ENCODE results near the gene GPR21.

The GPR21 gene

GRCh38 chr9:123034881-123035510 is 1.5 kb downstream of the GPR21 start:
- no peak for DNase-seq

GRCh38 chr9:123035791-123036190 is 2.3 kb downstream of the GPR21 start:
- DNase-seq = no peak

GRCh38 chr9:123036893-123037545 is 3.6 kb downstream of the GPR21 start:
- no peak for DNase-seq

- no peak for DNase-seq
Observed at GRCh38 chr9:123039617-123040219, 6.3 kb downstream of the GPR21 start.

- no peak for DNase-seq
Observed at GRCh38 chr9:123040801-123041200, 7.3 kb downstream of the GPR21 start.

- DNase-seq = no peak
Observed at GRCh38 chr9:123041489-123041888, 8.0 kb downstream of the GPR21 start.

GRCh38 chr9:123043081-123043939 is 9.8 kb downstream of the GPR21 start:
- no peak for DNase-seq

GRCh38 chr9:123044586-123044985 is 11.1 kb downstream of the GPR21 start:
- no peak for DNase-seq

GRCh38 chr9:123046406-123047195 is 13.1 kb downstream of the GPR21 start:
- no peak for DNase-seq

GRCh38 chr9:123048748-123049147 is 15.3 kb downstream of the GPR21 start:
- DNase-seq = no peak

GRCh38 chr9:123049589-123050222 is 16.2 kb downstream of the GPR21 start:
- no peak for DNase-seq

- DNase-seq = no peak
Observed at GRCh38 chr9:123053046-123053445, 19.6 kb downstream of the GPR21 start.

- no peak for DNase-seq
Observed at GRCh38 chr9:123053711-123054110, 20.2 kb downstream of the GPR21 start.

GRCh38 chr9:123058834-123059233 is 25.4 kb downstream of the GPR21 start:
- no peak for DNase-seq

GRCh38 chr9:123059472-123060220 is 26.2 kb downstream of the GPR21 start:
- DNase-seq = no peak

- no peak for DNase-seq
Observed at GRCh38 chr9:123061216-123061615, 27.7 kb downstream of the GPR21 start.

GRCh38 chr9:123062351-123063176 is 29.1 kb downstream of the GPR21 start:
- DNase-seq = no peak

- peak; percentile 16 for DNase-seq
Observed at GRCh38 chr9:123063177-123063598, 29.7 kb downstream of the GPR21 start.

GRCh38 chr9:123063896-123064295 is 30.4 kb downstream of the GPR21 start:
- no peak for DNase-seq

GRCh38 chr9:123064716-123065115 is 31.2 kb downstream of the GPR21 start:
- no peak for DNase-seq

All from amniotic stem cell (primary cell).